SK-N-SH treated with all-trans-retinoic acid at 6 μM for 48 hours (cell line): ENCODE data around the gene HARS2.
"Not testable (repeated sequence)": the region's sequence is repeated elsewhere in the genome, so short reads cannot be mapped to it uniquely, and the experiment has no call there.

Source experiments
- ATAC-seq: fragments of 200-7000 bp; cut with Tn5 transposase; 3 replicates; pipeline ENCODE4 v1.9.1; 2020; ENCODE audit warnings: mild to moderate bottlenecking, moderate library complexity
- ARNTL ChIP-seq: fragments of 450-650 bp; formaldehyde crosslinking; IDR thresholded peaks from 2 replicates; pipeline ENCODE4 v1.5.0; 2020; ENCODE audit warnings: low read depth, mild to moderate bottlenecking, moderate library complexity, borderline replicate concordance
- BACH2 ChIP-seq: fragments of 250-450 bp; sonication (Bioruptor Pico); IDR thresholded peaks from 2 replicates; pipeline ENCODE4 v1.9.0; 2021; ENCODE audit warnings: mild to moderate bottlenecking, borderline replicate concordance
- CSDC2 ChIP-seq: fragments of 250-450 bp; sonication (Bioruptor Pico); IDR thresholded peaks from 2 replicates; pipeline ENCODE4 v1.5.0; 2020; ENCODE audit warnings: mild to moderate bottlenecking, moderate library complexity
- ESRRG ChIP-seq: fragments of 250-450 bp; sonication (Bioruptor Pico); IDR thresholded peaks from 2 replicates; pipeline ENCODE4 v1.6.1; 2021; ENCODE audit warnings: mild to moderate bottlenecking
- GLIS3 ChIP-seq: fragments of 250-450 bp; sonication (Bioruptor Pico); IDR thresholded peaks from 2 replicates; pipeline ENCODE4 v1.5.0; 2020; ENCODE audit warnings: mild to moderate bottlenecking, moderate library complexity
- ISL1 ChIP-seq: fragments of 250-450 bp; sonication (Bioruptor Pico); IDR thresholded peaks from 2 replicates; pipeline ENCODE4 v2.1.2; 2022; ENCODE audit warnings: mild to moderate bottlenecking, moderate library complexity
- OSR1 ChIP-seq: fragments of 250-450 bp; sonication (Bioruptor Pico); IDR thresholded peaks from 2 replicates; pipeline ENCODE4 v1.8.0; 2022; ENCODE audit warnings: moderate library complexity, mild to moderate bottlenecking, inconsistent platforms
- RARB ChIP-seq: fragments of 250-450 bp; sonication (Bioruptor Pico); IDR thresholded peaks from 2 replicates; pipeline ENCODE4 v1.8.0; 2021; ENCODE audit warnings: mild to moderate bottlenecking, moderate library complexity
- SNAI2 ChIP-seq: fragments of 250-450 bp; sonication (Bioruptor Pico); IDR thresholded peaks from 2 replicates; pipeline ENCODE4 v1.5.0; 2020; ENCODE audit warnings: mild to moderate bottlenecking, moderate library complexity
- TOX ChIP-seq: fragments of 250-450 bp; sonication (Bioruptor Pico); IDR thresholded peaks from 2 replicates; pipeline ENCODE4 v1.8.0; 2021; ENCODE audit warnings: mild to moderate bottlenecking, moderate library complexity, borderline replicate concordance
- ZFP3 ChIP-seq: fragments of 250-450 bp; sonication (Bioruptor Pico); IDR thresholded peaks from 2 replicates; pipeline ENCODE4 v1.5.0; 2020; ENCODE audit warnings: mild to moderate bottlenecking, moderate library complexity
- ZFP30 ChIP-seq: fragments of 450-650 bp; formaldehyde crosslinking; IDR thresholded peaks from 2 replicates; pipeline ENCODE4 v1.5.0; 2022; ENCODE audit warnings: mild to moderate bottlenecking, moderate library complexity
- ZNF565 ChIP-seq: fragments of 450-650 bp; formaldehyde crosslinking; conservative IDR thresholded peaks from 2 replicates; pipeline ENCODE4 v1.5.0; 2020; ENCODE audit warnings: low read depth, mild to moderate bottlenecking, moderate library complexity
- ZNF70 ChIP-seq: fragments of 450-650 bp; formaldehyde crosslinking; IDR thresholded peaks from 2 replicates; pipeline ENCODE4 v1.5.0; 2020; ENCODE audit warnings: mild to moderate bottlenecking, moderate library complexity
- ZNF8 ChIP-seq: fragments of 450-650 bp; formaldehyde crosslinking; IDR thresholded peaks from 2 replicates; pipeline ENCODE4 v1.5.0; 2020; ENCODE audit warnings: mild to moderate bottlenecking, moderate library complexity
- TF ChIP-seq, protein P1 (sequence below): fragments of 250-450 bp; sonication (Bioruptor Pico); IDR thresholded peaks from 2 replicates; pipeline ENCODE4 v1.8.0; 2021; ENCODE audit warnings: low read depth, mild to moderate bottlenecking, moderate library complexity, borderline replicate concordance
- TF ChIP-seq, protein P2 (sequence below): fragments of 250-450 bp; sonication (Bioruptor Pico); IDR thresholded peaks from 2 replicates; pipeline ENCODE4 v1.8.0; 2020; ENCODE audit warnings: mild to moderate bottlenecking, moderate library complexity, borderline replicate concordance
- TF ChIP-seq, protein P3 (sequence below): fragments of 250-450 bp; sonication (Bioruptor Pico); IDR thresholded peaks from 2 replicates; pipeline ENCODE4 v1.5.1; 2020; ENCODE audit warnings: low read depth, mild to moderate bottlenecking, moderate library complexity
- TF ChIP-seq, protein P4 (sequence below): fragments of 250-450 bp; sonication (Bioruptor Pico); IDR thresholded peaks from 2 replicates; pipeline ENCODE4 v1.5.0; 2020; ENCODE audit warnings: mild to moderate bottlenecking, moderate library complexity
- TF ChIP-seq, protein P5 (sequence below): fragments of 250-450 bp; sonication (Bioruptor Pico); IDR thresholded peaks from 2 replicates; pipeline ENCODE4 v1.5.1; 2021; ENCODE audit warnings: mild to moderate bottlenecking, moderate library complexity

HARS2 gene

DNA sequence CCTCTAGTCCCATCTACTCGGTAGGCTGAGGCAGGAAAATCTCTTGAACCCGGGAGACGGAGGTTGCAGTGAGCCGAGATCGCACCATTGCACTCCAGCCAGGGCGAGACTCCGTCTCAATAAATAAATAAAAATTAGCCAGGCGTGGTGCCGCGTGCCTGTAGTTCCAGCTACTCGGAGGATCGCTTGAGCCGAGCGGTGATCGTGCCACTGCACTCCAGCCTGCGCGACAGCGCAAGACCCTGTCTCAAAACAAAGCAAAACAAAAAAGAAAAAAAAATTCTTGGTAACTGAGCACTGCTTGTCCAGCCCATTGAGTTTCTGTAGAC lies 27.3 kb upstream of the HARS2 start:
- TF ChIP-seq, protein P1, sequence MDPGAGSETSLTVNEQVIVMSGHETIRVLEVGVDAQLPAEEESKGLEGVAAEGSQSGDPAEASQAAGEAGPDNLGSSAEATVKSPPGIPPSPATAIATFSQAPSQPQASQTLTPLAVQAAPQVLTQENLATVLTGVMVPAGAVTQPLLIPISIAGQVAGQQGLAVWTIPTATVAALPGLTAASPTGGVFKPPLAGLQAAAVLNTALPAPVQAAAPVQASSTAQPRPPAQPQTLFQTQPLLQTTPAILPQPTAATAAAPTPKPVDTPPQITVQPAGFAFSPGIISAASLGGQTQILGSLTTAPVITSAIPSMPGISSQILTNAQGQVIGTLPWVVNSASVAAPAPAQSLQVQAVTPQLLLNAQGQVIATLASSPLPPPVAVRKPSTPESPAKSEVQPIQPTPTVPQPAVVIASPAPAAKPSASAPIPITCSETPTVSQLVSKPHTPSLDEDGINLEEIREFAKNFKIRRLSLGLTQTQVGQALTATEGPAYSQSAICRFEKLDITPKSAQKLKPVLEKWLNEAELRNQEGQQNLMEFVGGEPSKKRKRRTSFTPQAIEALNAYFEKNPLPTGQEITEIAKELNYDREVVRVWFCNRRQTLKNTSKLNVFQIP (CRISPR knock-in tag) = no peak
- TF ChIP-seq, protein P2, sequence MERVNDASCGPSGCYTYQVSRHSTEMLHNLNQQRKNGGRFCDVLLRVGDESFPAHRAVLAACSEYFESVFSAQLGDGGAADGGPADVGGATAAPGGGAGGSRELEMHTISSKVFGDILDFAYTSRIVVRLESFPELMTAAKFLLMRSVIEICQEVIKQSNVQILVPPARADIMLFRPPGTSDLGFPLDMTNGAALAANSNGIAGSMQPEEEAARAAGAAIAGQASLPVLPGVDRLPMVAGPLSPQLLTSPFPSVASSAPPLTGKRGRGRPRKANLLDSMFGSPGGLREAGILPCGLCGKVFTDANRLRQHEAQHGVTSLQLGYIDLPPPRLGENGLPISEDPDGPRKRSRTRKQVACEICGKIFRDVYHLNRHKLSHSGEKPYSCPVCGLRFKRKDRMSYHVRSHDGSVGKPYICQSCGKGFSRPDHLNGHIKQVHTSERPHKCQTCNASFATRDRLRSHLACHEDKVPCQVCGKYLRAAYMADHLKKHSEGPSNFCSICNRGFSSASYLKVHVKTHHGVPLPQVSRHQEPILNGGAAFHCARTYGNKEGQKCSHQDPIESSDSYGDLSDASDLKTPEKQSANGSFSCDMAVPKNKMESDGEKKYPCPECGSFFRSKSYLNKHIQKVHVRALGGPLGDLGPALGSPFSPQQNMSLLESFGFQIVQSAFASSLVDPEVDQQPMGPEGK (CRISPR knock-in tag) = no peak
- TF ChIP-seq ESRRG = no peak
- TF ChIP-seq, protein P3, sequence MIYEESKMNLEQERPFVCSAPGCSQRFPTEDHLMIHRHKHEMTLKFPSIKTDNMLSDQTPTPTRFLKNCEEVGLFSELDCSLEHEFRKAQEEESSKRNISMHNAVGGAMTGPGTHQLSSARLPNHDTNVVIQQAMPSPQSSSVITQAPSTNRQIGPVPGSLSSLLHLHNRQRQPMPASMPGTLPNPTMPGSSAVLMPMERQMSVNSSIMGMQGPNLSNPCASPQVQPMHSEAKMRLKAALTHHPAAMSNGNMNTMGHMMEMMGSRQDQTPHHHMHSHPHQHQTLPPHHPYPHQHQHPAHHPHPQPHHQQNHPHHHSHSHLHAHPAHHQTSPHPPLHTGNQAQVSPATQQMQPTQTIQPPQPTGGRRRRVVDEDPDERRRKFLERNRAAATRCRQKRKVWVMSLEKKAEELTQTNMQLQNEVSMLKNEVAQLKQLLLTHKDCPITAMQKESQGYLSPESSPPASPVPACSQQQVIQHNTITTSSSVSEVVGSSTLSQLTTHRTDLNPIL (CRISPR knock-in tag) = no peak
- no peak for TF ChIP-seq ZNF8 (CRISPR knock-in tag)
- no peak for TF ChIP-seq ZNF565 (CRISPR knock-in tag)
- TF ChIP-seq BACH2 (CRISPR knock-in tag) = no peak
- TF ChIP-seq CSDC2 (CRISPR knock-in tag) = no peak
- no peak for TF ChIP-seq RARB (CRISPR knock-in tag)
- TF ChIP-seq ISL1 (CRISPR knock-in tag) = no peak
- no peak for TF ChIP-seq GLIS3
- TF ChIP-seq, protein P4, sequence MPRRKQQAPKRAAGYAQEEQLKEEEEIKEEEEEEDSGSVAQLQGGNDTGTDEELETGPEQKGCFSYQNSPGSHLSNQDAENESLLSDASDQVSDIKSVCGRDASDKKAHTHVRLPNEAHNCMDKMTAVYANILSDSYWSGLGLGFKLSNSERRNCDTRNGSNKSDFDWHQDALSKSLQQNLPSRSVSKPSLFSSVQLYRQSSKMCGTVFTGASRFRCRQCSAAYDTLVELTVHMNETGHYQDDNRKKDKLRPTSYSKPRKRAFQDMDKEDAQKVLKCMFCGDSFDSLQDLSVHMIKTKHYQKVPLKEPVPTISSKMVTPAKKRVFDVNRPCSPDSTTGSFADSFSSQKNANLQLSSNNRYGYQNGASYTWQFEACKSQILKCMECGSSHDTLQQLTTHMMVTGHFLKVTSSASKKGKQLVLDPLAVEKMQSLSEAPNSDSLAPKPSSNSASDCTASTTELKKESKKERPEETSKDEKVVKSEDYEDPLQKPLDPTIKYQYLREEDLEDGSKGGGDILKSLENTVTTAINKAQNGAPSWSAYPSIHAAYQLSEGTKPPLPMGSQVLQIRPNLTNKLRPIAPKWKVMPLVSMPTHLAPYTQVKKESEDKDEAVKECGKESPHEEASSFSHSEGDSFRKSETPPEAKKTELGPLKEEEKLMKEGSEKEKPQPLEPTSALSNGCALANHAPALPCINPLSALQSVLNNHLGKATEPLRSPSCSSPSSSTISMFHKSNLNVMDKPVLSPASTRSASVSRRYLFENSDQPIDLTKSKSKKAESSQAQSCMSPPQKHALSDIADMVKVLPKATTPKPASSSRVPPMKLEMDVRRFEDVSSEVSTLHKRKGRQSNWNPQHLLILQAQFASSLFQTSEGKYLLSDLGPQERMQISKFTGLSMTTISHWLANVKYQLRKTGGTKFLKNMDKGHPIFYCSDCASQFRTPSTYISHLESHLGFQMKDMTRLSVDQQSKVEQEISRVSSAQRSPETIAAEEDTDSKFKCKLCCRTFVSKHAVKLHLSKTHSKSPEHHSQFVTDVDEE = no peak
- TF ChIP-seq TOX (CRISPR knock-in tag) = no peak
- no peak for TF ChIP-seq ZNF70 (CRISPR knock-in tag)
- no peak for TF ChIP-seq SNAI2 (CRISPR knock-in tag)
- no peak for TF ChIP-seq ZFP30 (CRISPR knock-in tag)
- TF ChIP-seq ZFP3 = no peak
- TF ChIP-seq, protein P5, sequence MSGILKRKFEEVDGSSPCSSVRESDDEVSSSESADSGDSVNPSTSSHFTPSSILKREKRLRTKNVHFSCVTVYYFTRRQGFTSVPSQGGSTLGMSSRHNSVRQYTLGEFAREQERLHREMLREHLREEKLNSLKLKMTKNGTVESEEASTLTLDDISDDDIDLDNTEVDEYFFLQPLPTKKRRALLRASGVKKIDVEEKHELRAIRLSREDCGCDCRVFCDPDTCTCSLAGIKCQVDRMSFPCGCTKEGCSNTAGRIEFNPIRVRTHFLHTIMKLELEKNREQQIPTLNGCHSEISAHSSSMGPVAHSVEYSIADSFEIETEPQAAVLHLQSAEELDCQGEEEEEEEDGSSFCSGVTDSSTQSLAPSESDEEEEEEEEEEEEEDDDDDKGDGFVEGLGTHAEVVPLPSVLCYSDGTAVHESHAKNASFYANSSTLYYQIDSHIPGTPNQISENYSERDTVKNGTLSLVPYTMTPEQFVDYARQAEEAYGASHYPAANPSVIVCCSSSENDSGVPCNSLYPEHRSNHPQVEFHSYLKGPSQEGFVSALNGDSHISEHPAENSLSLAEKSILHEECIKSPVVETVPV (CRISPR knock-in tag) = no peak
- no peak for TF ChIP-seq ARNTL
- ATAC-seq = no peak

DNA sequence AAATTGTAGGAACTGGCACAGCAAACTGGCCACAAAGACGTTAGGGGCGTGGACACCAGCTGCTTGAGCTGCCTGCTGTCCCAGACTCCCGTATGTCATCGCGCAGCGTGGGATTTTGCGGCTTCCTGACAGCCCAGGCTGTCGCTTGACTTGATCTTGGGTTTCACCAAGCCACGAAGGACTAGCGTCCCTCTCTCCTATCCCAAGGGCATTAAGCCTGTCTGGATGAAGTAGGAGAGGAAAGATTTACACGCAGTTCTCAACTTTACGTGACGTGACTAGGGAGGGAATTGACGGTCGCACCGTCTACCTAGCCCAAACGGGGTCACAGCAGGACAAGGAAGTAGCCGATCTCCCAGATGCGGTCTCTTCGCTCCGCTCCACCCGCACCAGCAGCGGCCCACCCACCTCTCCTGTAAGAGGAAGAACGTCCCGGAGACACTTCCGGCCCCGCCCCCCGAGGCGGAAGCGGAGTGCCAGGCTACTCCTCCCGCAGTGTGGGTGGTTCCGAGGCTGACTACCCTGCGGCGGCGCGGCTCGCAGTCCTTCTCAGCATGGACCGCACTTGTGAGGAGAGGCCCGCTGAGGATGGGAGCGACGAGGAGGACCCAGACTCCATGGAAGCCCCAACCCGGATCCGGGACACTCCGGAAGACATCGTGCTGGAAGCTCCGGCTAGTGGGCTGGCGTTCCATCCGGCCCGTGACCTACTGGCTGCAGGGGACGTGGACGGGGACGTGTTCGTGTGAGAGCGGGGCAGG lies 26.7 kb upstream of the HARS2 start, which contains the start of gene WDR55:
Gene WDR55 (plus strand): TSS at position 546 of the 761 bp plus-strand sequence. CDS start 9 bp downstream, at position 555.
- TF ChIP-seq ARNTL (no peak), ZFP3 (no peak), BACH2 (CRISPR knock-in tag) (no peak), ISL1 (CRISPR knock-in tag) (no peak), CSDC2 (CRISPR knock-in tag) (no peak), ZNF70 (CRISPR knock-in tag) (no peak), OSR1 (CRISPR knock-in tag) (no peak), ZNF565 (CRISPR knock-in tag) (no peak)
- TF ChIP-seq, protein P5 (CRISPR knock-in tag) = no peak
- TF ChIP-seq, protein P3 (CRISPR knock-in tag) = no peak
- ATAC-seq = peak; percentile 99

DNA sequence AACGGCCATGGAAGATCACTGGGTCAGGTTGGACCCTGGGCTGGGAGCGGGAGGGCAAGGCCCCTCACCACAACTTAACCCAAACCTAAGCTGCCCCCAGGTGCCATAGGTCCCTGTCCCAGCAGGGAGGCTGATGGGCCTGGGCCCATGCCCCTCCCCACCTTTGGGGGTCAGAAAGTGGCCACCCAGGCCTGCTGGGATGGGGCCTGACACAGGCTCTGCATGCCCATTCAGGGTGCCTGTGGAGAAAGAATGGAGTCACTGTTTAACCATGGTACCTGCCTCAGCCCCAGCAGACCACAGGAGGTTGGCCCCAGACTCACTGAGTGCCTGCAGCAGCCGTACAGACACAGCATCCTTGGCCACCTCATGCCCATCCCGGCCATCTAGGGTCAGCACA lies 20.2 kb upstream of the HARS2 start:
- not testable (repeated sequence) for ATAC-seq
